ENCODE results near the gene TTC5.

The TTC5 gene

DNA sequence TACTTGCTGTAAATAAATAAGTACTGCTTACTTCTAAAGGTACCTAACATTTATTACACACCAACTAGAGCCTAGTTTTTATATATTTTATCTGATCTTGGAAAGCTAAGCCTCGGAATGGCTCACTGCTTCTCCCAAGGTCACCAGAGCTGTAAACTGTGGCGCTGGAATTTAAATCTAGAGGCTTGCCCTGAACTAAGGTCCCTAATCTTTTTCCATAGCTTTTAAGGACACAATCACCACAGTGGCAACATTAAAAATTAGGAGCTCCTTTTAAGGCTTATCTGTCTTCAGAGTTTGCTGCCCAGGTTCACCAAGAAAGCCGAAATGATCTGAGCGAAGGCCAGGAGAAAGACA, 26.7 kb upstream of the TTC5 start:
- Histone ChIP-seq H3K4me3 (ENCODE audit: low read depth, low read length) (peak overlapping the region; percentile 58), H3K27ac (ENCODE audit: extremely low read depth, low read depth, low read length) (peak overlapping the region; percentile 76), H3K9me3 (ENCODE audit: control insufficient read depth, insufficient read depth, low read depth, low read length) (no peaks in the 10 kb centered on the region), H3K4me1 (ENCODE audit: control insufficient read depth, insufficient read depth, low read length) (peaks cover 9% of the 10 kb centered on the region), H3K36me3 (ENCODE audit: control insufficient read depth in 2 of 2, insufficient read depth in 1 of 2, low read length in 2 of 2) (peaks cover 0 to 21% of the 10 kb centered on the region in 2 experiments; a peak in 2 of 3 replicates)
- ChIA-PET POLR2A (interaction anchor here (0.8 to 3.7 kb wide), 4 partner anchors 10 to 130 kb away, joined by 3 to 57 read pairs (median 4); partner anchors contain the start of genes APEX1, OSGEP, PARP2 and PIP4P1), CTCF (interaction anchor here (0.5 to 1.4 kb wide), 2 partner anchors 9 to 19 kb away, joined by 3 to 5 read pairs; no protein-coding TSS in a partner anchor)
- TF ChIP-seq GLI2 (tag by site-specific recombination; IDR thresholded peaks at IDR 0.05; ENCODE audit: borderline replicate concordance, low read depth) (no peak), OSR2 (tag by site-specific recombination; IDR thresholded peaks at IDR 0.05) (no peak), ZNF302 (tag by site-specific recombination; IDR thresholded peaks at IDR 0.05; ENCODE audit: low read depth) (no peak), GLI4 (tag by site-specific recombination; IDR thresholded peaks at IDR 0.05) (no peak), SCRT2 (tag by site-specific recombination; IDR thresholded peaks at IDR 0.05) (no peak), HOXD13 (CRISPR knock-in tag; IDR thresholded peaks at IDR 0.05; ENCODE audit: borderline replicate concordance) (no peak), ZNF510 (tag by site-specific recombination; IDR thresholded peaks at IDR 0.05; ENCODE audit: insufficient replicate concordance) (no peak), ZNF48 (tag by site-specific recombination; IDR thresholded peaks at IDR 0.05) (no peak), ZBTB1 (tag by site-specific recombination; IDR thresholded peaks at IDR 0.05) (no peak), ZNF391 (tag by site-specific recombination; IDR thresholded peaks at IDR 0.05; ENCODE audit: borderline replicate concordance, low read depth) (no peak), ZNF664 (tag by site-specific recombination; IDR thresholded peaks at IDR 0.05) (no peak), WT1 (tag by site-specific recombination; IDR thresholded peaks at IDR 0.05) (no peak), ZBTB7A (tag by site-specific recombination; IDR thresholded peaks at IDR 0.05; ENCODE audit: low read depth) (no peak)
- TF ChIP-seq, protein P1, sequence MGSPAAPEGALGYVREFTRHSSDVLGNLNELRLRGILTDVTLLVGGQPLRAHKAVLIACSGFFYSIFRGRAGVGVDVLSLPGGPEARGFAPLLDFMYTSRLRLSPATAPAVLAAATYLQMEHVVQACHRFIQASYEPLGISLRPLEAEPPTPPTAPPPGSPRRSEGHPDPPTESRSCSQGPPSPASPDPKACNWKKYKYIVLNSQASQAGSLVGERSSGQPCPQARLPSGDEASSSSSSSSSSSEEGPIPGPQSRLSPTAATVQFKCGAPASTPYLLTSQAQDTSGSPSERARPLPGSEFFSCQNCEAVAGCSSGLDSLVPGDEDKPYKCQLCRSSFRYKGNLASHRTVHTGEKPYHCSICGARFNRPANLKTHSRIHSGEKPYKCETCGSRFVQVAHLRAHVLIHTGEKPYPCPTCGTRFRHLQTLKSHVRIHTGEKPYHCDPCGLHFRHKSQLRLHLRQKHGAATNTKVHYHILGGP (tag by site-specific recombination; IDR thresholded peaks at IDR 0.05) = no peak
- TF ChIP-seq, protein P2, sequence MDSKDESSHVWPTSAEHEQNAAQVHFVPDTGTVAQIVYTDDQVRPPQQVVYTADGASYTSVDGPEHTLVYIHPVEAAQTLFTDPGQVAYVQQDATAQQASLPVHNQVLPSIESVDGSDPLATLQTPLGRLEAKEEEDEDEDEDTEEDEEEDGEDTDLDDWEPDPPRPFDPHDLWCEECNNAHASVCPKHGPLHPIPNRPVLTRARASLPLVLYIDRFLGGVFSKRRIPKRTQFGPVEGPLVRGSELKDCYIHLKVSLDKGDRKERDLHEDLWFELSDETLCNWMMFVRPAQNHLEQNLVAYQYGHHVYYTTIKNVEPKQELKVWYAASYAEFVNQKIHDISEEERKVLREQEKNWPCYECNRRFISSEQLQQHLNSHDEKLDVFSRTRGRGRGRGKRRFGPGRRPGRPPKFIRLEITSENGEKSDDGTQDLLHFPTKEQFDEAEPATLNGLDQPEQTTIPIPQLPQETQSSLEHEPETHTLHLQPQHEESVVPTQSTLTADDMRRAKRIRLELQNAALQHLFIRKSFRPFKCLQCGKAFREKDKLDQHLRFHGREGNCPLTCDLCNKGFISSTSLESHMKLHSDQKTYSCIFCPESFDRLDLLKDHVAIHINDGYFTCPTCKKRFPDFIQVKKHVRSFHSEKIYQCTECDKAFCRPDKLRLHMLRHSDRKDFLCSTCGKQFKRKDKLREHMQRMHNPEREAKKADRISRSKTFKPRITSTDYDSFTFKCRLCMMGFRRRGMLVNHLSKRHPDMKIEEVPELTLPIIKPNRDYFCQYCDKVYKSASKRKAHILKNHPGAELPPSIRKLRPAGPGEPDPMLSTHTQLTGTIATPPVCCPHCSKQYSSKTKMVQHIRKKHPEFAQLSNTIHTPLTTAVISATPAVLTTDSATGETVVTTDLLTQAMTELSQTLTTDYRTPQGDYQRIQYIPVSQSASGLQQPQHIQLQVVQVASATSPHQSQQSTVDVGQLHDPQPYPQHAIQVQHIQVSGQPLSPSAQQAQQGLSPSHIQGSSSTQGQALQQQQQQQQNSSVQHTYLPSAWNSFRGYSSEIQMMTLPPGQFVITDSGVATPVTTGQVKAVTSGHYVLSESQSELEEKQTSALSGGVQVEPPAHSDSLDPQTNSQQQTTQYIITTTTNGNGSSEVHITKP (tag by site-specific recombination; IDR thresholded peaks at IDR 0.05) = no peak
- TF ChIP-seq, protein P3, sequence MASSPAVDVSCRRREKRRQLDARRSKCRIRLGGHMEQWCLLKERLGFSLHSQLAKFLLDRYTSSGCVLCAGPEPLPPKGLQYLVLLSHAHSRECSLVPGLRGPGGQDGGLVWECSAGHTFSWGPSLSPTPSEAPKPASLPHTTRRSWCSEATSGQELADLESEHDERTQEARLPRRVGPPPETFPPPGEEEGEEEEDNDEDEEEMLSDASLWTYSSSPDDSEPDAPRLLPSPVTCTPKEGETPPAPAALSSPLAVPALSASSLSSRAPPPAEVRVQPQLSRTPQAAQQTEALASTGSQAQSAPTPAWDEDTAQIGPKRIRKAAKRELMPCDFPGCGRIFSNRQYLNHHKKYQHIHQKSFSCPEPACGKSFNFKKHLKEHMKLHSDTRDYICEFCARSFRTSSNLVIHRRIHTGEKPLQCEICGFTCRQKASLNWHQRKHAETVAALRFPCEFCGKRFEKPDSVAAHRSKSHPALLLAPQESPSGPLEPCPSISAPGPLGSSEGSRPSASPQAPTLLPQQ (tag by site-specific recombination; IDR thresholded peaks at IDR 0.05) = no peak
- TF ChIP-seq, protein P4, sequence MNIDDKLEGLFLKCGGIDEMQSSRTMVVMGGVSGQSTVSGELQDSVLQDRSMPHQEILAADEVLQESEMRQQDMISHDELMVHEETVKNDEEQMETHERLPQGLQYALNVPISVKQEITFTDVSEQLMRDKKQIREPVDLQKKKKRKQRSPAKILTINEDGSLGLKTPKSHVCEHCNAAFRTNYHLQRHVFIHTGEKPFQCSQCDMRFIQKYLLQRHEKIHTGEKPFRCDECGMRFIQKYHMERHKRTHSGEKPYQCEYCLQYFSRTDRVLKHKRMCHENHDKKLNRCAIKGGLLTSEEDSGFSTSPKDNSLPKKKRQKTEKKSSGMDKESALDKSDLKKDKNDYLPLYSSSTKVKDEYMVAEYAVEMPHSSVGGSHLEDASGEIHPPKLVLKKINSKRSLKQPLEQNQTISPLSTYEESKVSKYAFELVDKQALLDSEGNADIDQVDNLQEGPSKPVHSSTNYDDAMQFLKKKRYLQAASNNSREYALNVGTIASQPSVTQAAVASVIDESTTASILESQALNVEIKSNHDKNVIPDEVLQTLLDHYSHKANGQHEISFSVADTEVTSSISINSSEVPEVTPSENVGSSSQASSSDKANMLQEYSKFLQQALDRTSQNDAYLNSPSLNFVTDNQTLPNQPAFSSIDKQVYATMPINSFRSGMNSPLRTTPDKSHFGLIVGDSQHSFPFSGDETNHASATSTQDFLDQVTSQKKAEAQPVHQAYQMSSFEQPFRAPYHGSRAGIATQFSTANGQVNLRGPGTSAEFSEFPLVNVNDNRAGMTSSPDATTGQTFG (tag by site-specific recombination; IDR thresholded peaks at IDR 0.05; ENCODE audit: borderline replicate concordance) = no peak
- TF ChIP-seq, protein P5, sequence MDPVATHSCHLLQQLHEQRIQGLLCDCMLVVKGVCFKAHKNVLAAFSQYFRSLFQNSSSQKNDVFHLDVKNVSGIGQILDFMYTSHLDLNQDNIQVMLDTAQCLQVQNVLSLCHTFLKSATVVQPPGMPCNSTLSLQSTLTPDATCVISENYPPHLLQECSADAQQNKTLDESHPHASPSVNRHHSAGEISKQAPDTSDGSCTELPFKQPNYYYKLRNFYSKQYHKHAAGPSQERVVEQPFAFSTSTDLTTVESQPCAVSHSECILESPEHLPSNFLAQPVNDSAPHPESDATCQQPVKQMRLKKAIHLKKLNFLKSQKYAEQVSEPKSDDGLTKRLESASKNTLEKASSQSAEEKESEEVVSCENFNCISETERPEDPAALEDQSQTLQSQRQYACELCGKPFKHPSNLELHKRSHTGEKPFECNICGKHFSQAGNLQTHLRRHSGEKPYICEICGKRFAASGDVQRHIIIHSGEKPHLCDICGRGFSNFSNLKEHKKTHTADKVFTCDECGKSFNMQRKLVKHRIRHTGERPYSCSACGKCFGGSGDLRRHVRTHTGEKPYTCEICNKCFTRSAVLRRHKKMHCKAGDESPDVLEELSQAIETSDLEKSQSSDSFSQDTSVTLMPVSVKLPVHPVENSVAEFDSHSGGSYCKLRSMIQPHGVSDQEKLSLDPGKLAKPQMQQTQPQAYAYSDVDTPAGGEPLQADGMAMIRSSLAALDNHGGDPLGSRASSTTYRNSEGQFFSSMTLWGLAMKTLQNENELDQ (tag by site-specific recombination; IDR thresholded peaks at IDR 0.05; ENCODE audit: low read depth) = no peak
- TF ChIP-seq, protein P6, sequence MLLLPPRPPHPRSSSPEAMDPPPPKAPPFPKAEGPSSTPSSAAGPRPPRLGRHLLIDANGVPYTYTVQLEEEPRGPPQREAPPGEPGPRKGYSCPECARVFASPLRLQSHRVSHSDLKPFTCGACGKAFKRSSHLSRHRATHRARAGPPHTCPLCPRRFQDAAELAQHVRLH (tag by site-specific recombination; IDR thresholded peaks at IDR 0.05) = no peak
